Neural cell (in vitro differentiated cells): Measurements from ENCODE around the gene ADSS1. TPM values are rescaled to one million over a fixed set of nuclear protein-coding genes. Genes with fewer than 3 reads are reported as not detected.

Source experiments
- H2AFZ ChIP-seq: fragments of 200-600, 300-800 bp; sonication (generic), shearing (Covaris generic); 2 replicates; pipeline ENCODE4 v1.6.0; 2014; ENCODE audit warnings: low read depth, mild to moderate bottlenecking, antibody characterized with exemption, low read length, moderate library complexity
- H3F3A ChIP-seq: fragments of 200-600 bp; shearing (Covaris generic); 2 replicates; pipeline ENCODE4 v1.6.1; 2016; ENCODE audit warnings: mild to moderate bottlenecking, moderate library complexity, mixed read lengths, antibody characterized with exemption, low read length; ENCODE audit not compliant: insufficient read depth, poor library complexity, severe bottlenecking
- H3K27ac ChIP-seq: fragments of 200-600, 300-800 bp; sonication (generic), shearing (Covaris generic); 2 replicates; pipeline ENCODE4 v1.5.1; 2014; ENCODE audit warnings: mild to moderate bottlenecking, low read length, moderate library complexity
- H3K27me3 ChIP-seq: fragments of 300-800, 200-600 bp; sonication (generic), shearing (Covaris generic); 2 replicates; pipeline ENCODE4 v1.6.0; 2014; ENCODE audit warnings: mild to moderate bottlenecking, low read depth, low read length, moderate library complexity; ENCODE audit not compliant: insufficient read depth
- H3K36me3 ChIP-seq: fragments of 300-800, 200-600 bp; sonication (generic), shearing (Covaris generic); 2 replicates; pipeline ENCODE4 v1.5.1; 2014; ENCODE audit warnings: mild to moderate bottlenecking, antibody characterized with exemption, low read length, moderate library complexity; ENCODE audit not compliant: insufficient read depth
- H3K4me2 ChIP-seq: fragments of 300-800, 200-600 bp; sonication (generic), shearing (Covaris generic); 2 replicates; pipeline ENCODE4 v1.6.0; 2014; ENCODE audit warnings: mild to moderate bottlenecking, low read length
- H3K4me3 ChIP-seq: fragments of 300-800, 200-600 bp; sonication (generic), shearing (Covaris generic); 2 replicates; pipeline ENCODE4 v1.5.1; 2014; ENCODE audit warnings: mild to moderate bottlenecking, low read length, moderate library complexity
- H3K79me2 ChIP-seq: fragments of 200-600 bp; shearing (Covaris generic); replicated peaks from 2 replicates; pipeline ENCODE4 v1.6.0; 2014; ENCODE audit warnings: mild to moderate bottlenecking, low read length, moderate library complexity; ENCODE audit not compliant: insufficient read depth
- H3K9ac ChIP-seq: fragments of 300-800, 200-600 bp; sonication (generic), shearing (Covaris generic); 2 replicates; pipeline ENCODE4 v1.6.1; 2016; ENCODE audit warnings: mild to moderate bottlenecking, low read length, mixed read lengths
- H3K9me2 ChIP-seq: fragments of 200-600 bp; shearing (Covaris generic); 2 replicates; pipeline ENCODE4 v1.6.1; 2016; ENCODE audit warnings: mild to moderate bottlenecking, low read length, mixed read lengths; ENCODE audit not compliant: insufficient read depth
- H3K9me3 ChIP-seq: fragments of 200-600, 300-800 bp; sonication (generic), shearing (Covaris generic); 2 replicates; pipeline ENCODE4 v1.6.1; 2016; ENCODE audit warnings: mild to moderate bottlenecking, mixed run types, low read length, moderate library complexity, mixed read lengths
- H4K20me1 ChIP-seq: fragments of 200-600 bp; shearing (Covaris generic); 2 replicates; pipeline ENCODE4 v1.6.1; 2016; ENCODE audit warnings: mild to moderate bottlenecking, mixed run types; ENCODE audit not compliant: insufficient read depth
- CTCF ChIP-seq: fragments of 450-650 bp; IDR thresholded peaks from 2 replicates; pipeline ENCODE4 v1.5.1; 2014; ENCODE audit warnings: antibody characterized with exemption, mild to moderate bottlenecking, moderate library complexity; ENCODE audit not compliant: poor library complexity, severe bottlenecking
- EZH2 ChIP-seq: fragments of 200-600, 300-800 bp; shearing (Covaris generic), sonication (generic); IDR thresholded peaks from 2 replicates; pipeline ENCODE4 v1.6.1; 2014; ENCODE audit warnings: antibody characterized with exemption, low read length, borderline replicate concordance, mild to moderate bottlenecking; ENCODE audit not compliant: insufficient read depth, poor library complexity, severe bottlenecking
- MXI1 ChIP-seq: fragments of 450-650 bp; conservative IDR thresholded peaks from 2 replicates; pipeline ENCODE4 v1.6.1; 2014; ENCODE audit warnings: antibody characterized with exemption, mild to moderate bottlenecking; ENCODE audit not compliant: poor library complexity, severe bottlenecking
- RAD21 ChIP-seq: fragments of 450-650 bp; conservative IDR thresholded peaks from 2 replicates; pipeline ENCODE4 v1.6.1; 2014; ENCODE audit warnings: antibody characterized with exemption, mild to moderate bottlenecking, moderate library complexity
- REST ChIP-seq: IDR thresholded peaks from 2 replicates; pipeline ENCODE4 v1.6.1; 2012; ENCODE audit warnings: borderline replicate concordance
- SMC3 ChIP-seq: fragments of 450-650 bp; conservative IDR thresholded peaks from 2 replicates; pipeline ENCODE4 v1.6.1; 2014; ENCODE audit warnings: antibody characterized with exemption, mild to moderate bottlenecking, moderate library complexity; ENCODE audit not compliant: poor library complexity
- TAF1 ChIP-seq: IDR thresholded peaks from 2 replicates; pipeline ENCODE4 v1.6.1; 2012; ENCODE audit warnings: low read depth
- polyA plus RNA-seq: library from polyadenylated mRNA; depleted of rRNA; stranded (reverse); fragments of >200 nt; gene quantifications from 2 replicates; pipeline ENCODE4 v1.2.3, GENCODE V29; 2014

The ADSS1 gene
- polyA plus RNA-seq, 1 donor from 2014 or later: 4.3 TPM

GRCh38 chr14:104768437-104769323 is 44.7 kb downstream of the ADSS1 start:
- peaks cover 11% of the 10 kb centered on the region for H3K36me3 ChIP-seq
- no peaks in the 10 kb centered on the region for H3F3A ChIP-seq
- no peaks in the 10 kb centered on the region for H3K27me3 ChIP-seq
- H4K20me1 ChIP-seq: no peaks in the 10 kb centered on the region
- H3K4me2 ChIP-seq: no peak overlapping the region
- peak overlapping the region; percentile 12 for H3K9ac ChIP-seq
- H2AFZ ChIP-seq: no peak overlapping the region
- no peak overlapping the region for H3K4me3 ChIP-seq
- peak; percentile 76 for TF ChIP-seq SMC3
- no peak for TF ChIP-seq TAF1
- peak; percentile 81 for TF ChIP-seq CTCF
- TF ChIP-seq MXI1: no peak
- peak; percentile 75 for TF ChIP-seq RAD21
- H3K9me3 ChIP-seq: no peaks in the 10 kb centered on the region
- no peak overlapping the region for H3K27ac ChIP-seq
- H3K9me2 ChIP-seq: no peaks in the 10 kb centered on the region
- H3K79me2 ChIP-seq: no peaks in the 10 kb centered on the region

GRCh38 chr14:104769324-104770071 is 45.5 kb downstream of the ADSS1 start:
- H3K4me2 ChIP-seq: no peak overlapping the region
- no peaks in the 10 kb centered on the region for H3K9me2 ChIP-seq
- no peak overlapping the region for H3K9ac ChIP-seq
- H3K79me2 ChIP-seq: no peaks in the 10 kb centered on the region
- no peaks in the 10 kb centered on the region for H3K9me3 ChIP-seq
- no peaks in the 10 kb centered on the region for H3F3A ChIP-seq
- H4K20me1 ChIP-seq: no peaks in the 10 kb centered on the region
- H3K27ac ChIP-seq: no peak overlapping the region
- H3K27me3 ChIP-seq: no peaks in the 10 kb centered on the region
- no peak overlapping the region for H3K4me3 ChIP-seq
- no peak overlapping the region for H2AFZ ChIP-seq
- H3K36me3 ChIP-seq: peaks cover 11% of the 10 kb centered on the region
- no peak for TF ChIP-seq CTCF

- Histone ChIP-seq H3K4me2 (no peak overlapping the region), H3K9me2 (no peaks in the 10 kb centered on the region), H3K4me3 (no peak overlapping the region), H4K20me1 (no peaks in the 10 kb centered on the region), H3K27ac (no peak overlapping the region), H2AFZ (no peak overlapping the region), H3K9me3 (no peaks in the 10 kb centered on the region), H3K27me3 (no peaks in the 10 kb centered on the region), H3K9ac (no peak overlapping the region), H3F3A (no peaks in the 10 kb centered on the region), H3K79me2 (no peaks in the 10 kb centered on the region), H3K36me3 (peaks cover 11% of the 10 kb centered on the region)
- TF ChIP-seq TAF1: no peak
- TF ChIP-seq REST: no peak
- TF ChIP-seq EZH2: no peak
- TF ChIP-seq MXI1: no peak
- TF ChIP-seq RAD21: no peak
Measured at GRCh38 chr14:104770072-104770579, 46.1 kb downstream of the ADSS1 start.
